K562 (cell line): Measurements from ENCODE around the gene BCR. TPM values are rescaled to one million over a fixed set of nuclear protein-coding genes. Genes with fewer than 3 reads are reported as not detected.
A peak's percentile ranks its signal among the peaks of the same experiment; 100 is the strongest.

Experiments
- ATAC-seq: fragments of 200-7000 bp; cut with Tn5 transposase; 3 replicates; pipeline ENCODE4 v1.9.1; 2020; ENCODE audit warnings: moderate library complexity
- BruUV-seq: library from RNA; stranded (reverse); fragments of 400-500 nt; replicated peaks from 2 replicates; lab custom pipeline; 2021; lab: Mats Ljungman, UMichigan
- CTCF ChIA-PET: fragments of 300-600 bp; formaldehyde crosslinking; extraction: SDS; loops from one replicate; lab custom pipeline; 2021; ENCODE audit warnings: low intra/inter-chr PET ratio; lab: Yijun Ruan, JAX
- POLR2A ChIA-PET: fragments of 300-600, 350-650 bp; sonication (Branson Sonifier 250); formaldehyde crosslinking; extraction: SDS; loops from one replicate; lab custom pipeline; 2021; ENCODE audit warnings: antibody characterized with exemption, inconsistent platforms; lab: Yijun Ruan, JAX
- DNase-seq, 4 experiments: peaks; one replicate each; pipeline versions ENCODE4 v3.0.0 to v3.0.0-alpha.2; 2011 to 2018; ENCODE audit warnings: low spot score in 3 of 4, mixed read lengths in 3 of 4; ENCODE audit errors: extremely low read depth in 1 of 4
- FAIRE-seq: peaks from 2 replicates; lab custom pipeline; 2011; peaks lifted over from hg19 to GRCh38; lab: Jason Lieb, UNC
- H2AFZ ChIP-seq: 2 replicates; pipeline ENCODE4 v1.6.0; 2011; ENCODE audit warnings: low read depth, low read length, control low read depth, inconsistent platforms
- H3K27ac ChIP-seq: fragments of 200-600 bp; 3 replicates; pipeline ENCODE4 v1.8.0; 2011; ENCODE audit warnings: low read depth, mild to moderate bottlenecking, control low read depth, inconsistent platforms, low read length, moderate library complexity, mixed read lengths; ENCODE audit errors: extremely low read depth
- H3K27me3 ChIP-seq, 2 experiments: fragments of 300-600 bp in 1 of 2; 2 replicates in 1 of 2; 3 replicates in 1 of 2; pipeline versions ENCODE4 v1.6.0 to v1.8.0; 2011; ENCODE audit warnings: inconsistent platforms in 2 of 2, low read length in 2 of 2, mild to moderate bottlenecking in 1 of 2, mixed read lengths in 1 of 2, moderate library complexity in 1 of 2; ENCODE audit not compliant: control insufficient read depth in 2 of 2, insufficient read depth in 2 of 2
- H3K36me3 ChIP-seq: fragments of 300-600 bp; 3 replicates; pipeline ENCODE4 v1.8.0; 2011; ENCODE audit warnings: mild to moderate bottlenecking, low read length, inconsistent platforms; ENCODE audit not compliant: control insufficient read depth, insufficient read depth
- H3K4me1 ChIP-seq, 2 experiments: fragments of 200-600 bp in 1 of 2; replicated peaks in 1 of 2; 2 replicates in 1 of 2; 3 replicates in 1 of 2; pipeline versions ENCODE4 v1.5.1 to v1.8.0; 2011; ENCODE audit warnings: inconsistent platforms in 2 of 2, low read length in 2 of 2, mild to moderate bottlenecking in 1 of 2, mixed read lengths in 1 of 2, moderate library complexity in 1 of 2; ENCODE audit not compliant: control insufficient read depth in 2 of 2, insufficient read depth in 2 of 2
- H3K4me2 ChIP-seq: 2 replicates; pipeline ENCODE4 v1.6.1; 2011; ENCODE audit warnings: low read length, control low read depth, inconsistent platforms, mixed read lengths; ENCODE audit not compliant: insufficient read depth
- H3K4me3 ChIP-seq: fragments of 200-600 bp; sonication (generic), shearing (Covaris generic); 2 replicates; pipeline ENCODE4 v1.5.1; 2016; ENCODE audit warnings: control low read depth, inconsistent platforms
- H3K79me2 ChIP-seq: fragments of 200-600 bp; 3 replicates; pipeline ENCODE4 v1.8.0; 2011; ENCODE audit warnings: low read length, inconsistent platforms; ENCODE audit not compliant: control insufficient read depth, insufficient read depth
- H3K9ac ChIP-seq, 2 experiments: 2 replicates each; pipeline versions ENCODE4 v1.6.0 to v1.6.1; 2011; ENCODE audit warnings: low read depth in 2 of 2, low read length in 2 of 2, control low read depth in 1 of 2, inconsistent platforms in 1 of 2, mild to moderate bottlenecking in 1 of 2, mixed read lengths in 1 of 2; ENCODE audit not compliant: insufficient read depth in 1 of 2
- H3K9me1 ChIP-seq: one replicate; pipeline ENCODE4 v1.6.0; 2011; ENCODE audit warnings: inconsistent platforms, mild to moderate bottlenecking, low read length, moderate library complexity; ENCODE audit not compliant: control insufficient read depth, insufficient read depth
- H3K9me3 ChIP-seq: replicated peaks from 2 replicates; pipeline ENCODE4 v1.5.1; 2011; ENCODE audit warnings: low read depth, low read length, inconsistent platforms; ENCODE audit not compliant: control insufficient read depth, insufficient read depth
- H4K20me1 ChIP-seq: replicated peaks from 2 replicates; pipeline ENCODE4 v1.6.1; 2011; ENCODE audit warnings: low read length, inconsistent platforms, mixed read lengths; ENCODE audit not compliant: control insufficient read depth, insufficient read depth
- CBX3 ChIP-seq, 2 experiments: IDR thresholded peaks; 1 replicate in 1 of 2; 2 replicates in 1 of 2; pipeline ENCODE4 v1.6.1; 2012; ENCODE audit warnings: inconsistent platforms in 2 of 2, low read length in 2 of 2, borderline replicate concordance in 1 of 2, control low read depth in 1 of 2
- GTF2E2 ChIP-seq: fragments of 200-800 bp; sonication (Bioruptor generic); IDR thresholded peaks from 2 replicates; pipeline ENCODE4 v1.6.1; 2016; ENCODE audit warnings: missing genetic modification characterization, missing compliant biosample characterization
- SIN3A ChIP-seq, 2 experiments: fragments of 150-350 bp in 1 of 2; IDR thresholded peaks; 2 replicates each; pipeline ENCODE4 v1.6.1; 2011 to 2016; ENCODE audit warnings: borderline replicate concordance in 2 of 2, low read depth in 2 of 2, low read length in 2 of 2, mild to moderate bottlenecking in 2 of 2, moderate library complexity in 2 of 2; ENCODE audit not compliant: control insufficient read depth in 1 of 2
- ZNF263 ChIP-seq: sonication (generic); formaldehyde crosslinking; IDR thresholded peaks from 2 replicates; pipeline ENCODE4 v1.8.0; 2022; ENCODE audit warnings: mild to moderate bottlenecking, missing genetic modification reagents, borderline replicate concordance
- ZNF316 ChIP-seq: fragments of 450-650 bp; IDR thresholded peaks from 2 replicates; pipeline ENCODE4 v1.6.1; 2016
- WGBS: fragments of 100-300 bp; shearing (Covaris generic); methylation state at CpG from one replicate; pipeline ENCODE4 v1.1.6; 2016; ENCODE audit warnings: low coverage, mixed read lengths; ENCODE audit not compliant: insufficient coverage; ENCODE audit errors: missing lambda C conversion rate; 5-methylcytosine and 5-hydroxymethylcytosine counted together
- in situ Hi-C: fragments of 300-500 bp; cut with MboI; formaldehyde crosslinking; loops from 4 replicates; pipeline ENCODE4 v1.15.0; 2018; ENCODE audit warnings: inconsistent platforms, mixed read lengths
- intact Hi-C: fragments of 100-400 bp; cut with micrococcal nuclease; formaldehyde crosslinking; loops from 2 replicates; pipeline ENCODE4 v1.14.2; 2022
- polyA plus RNA-seq, 8 experiments: library from polyadenylated mRNA; depleted of rRNA in 4 of 8; stranded (reverse) in 5 of 8; unstranded in 3 of 8; fragments of >200 nt; fragmentation: Nextera tagmentation in 2 of 8; fragmentation: Illumina TruSeq in 1 of 8; extraction: Ambion mirVana in 2 of 8; extraction: Trizol in 1 of 8; gene quantifications; 2 replicates each; pipeline versions ENCODE4 v1.2.1 to v1.2.3, GENCODE V29; 2011 to 2014; ENCODE audit warnings: inconsistent platforms in 1 of 8, missing spikeins in 1 of 8
- total RNA-seq, 7 experiments: library from RNA; depleted of rRNA in 6 of 7; stranded (reverse); fragments of >200 nt in 6 of 7; fragmentation: Illumina TruSeq in 2 of 7; extraction: Trizol in 2 of 7; gene quantifications; 2 replicates each; pipeline versions ENCODE4 v1.2.1 to v1.2.3, GENCODE V29; 2011 to 2021; ENCODE audit warnings: low replicate concordance in 1 of 7

BCR gene
- total and polyA plus RNA-seq, 9 of the 15 experiments (the other 6 are each of a cell fraction or from before 2014, with no cell fraction given) = 0.41 to 150 (median 45.6) TPM

DNA sequence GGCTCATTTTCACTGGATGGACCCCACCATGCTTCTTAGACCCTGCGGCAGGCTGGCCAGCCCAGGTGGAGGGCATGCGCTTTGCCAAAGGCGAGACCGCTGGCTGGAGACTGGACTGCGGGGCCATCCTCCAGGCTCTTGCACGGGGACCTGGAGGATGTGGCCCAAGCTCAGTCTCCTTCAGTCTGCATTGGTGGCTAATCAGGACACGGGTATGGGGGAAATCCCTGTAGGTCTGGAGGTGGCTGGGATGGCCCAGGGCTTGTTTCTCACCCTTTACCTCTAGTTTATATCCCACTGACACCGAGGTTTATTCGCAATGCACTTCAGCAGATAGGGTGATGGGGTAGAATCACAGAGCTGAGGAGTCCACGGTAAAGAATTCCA is 45.0 kb downstream of the BCR start:
- Histone ChIP-seq H3K9ac (peak overlapping the region in 1 of 2 experiments; percentile 10; a peak in 2 of 4 replicates), H3K9me3 (no peaks in the 10 kb centered on the region), H3K27ac (no peak overlapping the region), H3K9me1 (peaks cover 34% of the 10 kb centered on the region), H3K36me3 (peaks cover 7% of the 10 kb centered on the region; the same call in 2 of the 3 replicates), H3K4me2 (no peak overlapping the region), H3K79me2 (peaks cover 98% of the 10 kb centered on the region), H3K4me3 (no peak overlapping the region), H3K27me3 (no peaks in the 10 kb centered on the region), H3K4me1 (peaks cover 53 to 56% of the 10 kb centered on the region in 2 experiments), H4K20me1 (peaks cover 50% of the 10 kb centered on the region), H2AFZ (no peak overlapping the region)
- DNase-seq (peak in 3 of 4 experiments; percentile 54 to 59 (median 55)), ATAC-seq (no peak), FAIRE-seq (no peak)
- intact Hi-C loops = no loop called here
- CTCF ChIA-PET = interaction anchor here (0.6 kb wide), 1 partner anchor 421 kb away, joined by 3 read pairs; no protein-coding TSS in a partner anchor
- no TSS peak for BruUV-seq
- POLR2A ChIA-PET = interaction anchor here (0.6 to 86.5 kb wide), 7 partner anchors 22 to 455 kb away, joined by 3 to 3476 read pairs (median 5); partner anchors contain the start of genes BCR and RAB36
- WGBS = 86% methylated on average over 10 of the region's 10 CpGs
- in situ Hi-C loops = no loop called here
- TF ChIP-seq GTF2E2 (tag) (no peak), ZNF316 (no peak), SIN3A (IDR thresholded peaks at IDR 0.05; ENCODE audit: borderline replicate concordance in 2 of 2, control insufficient read depth in 1 of 2, low read depth in 2 of 2, low read length in 2 of 2) (no peak), CBX3 (IDR thresholded peaks at IDR 0.05; ENCODE audit: borderline replicate concordance in 1 of 2, low read length in 2 of 2) (no peak), ZNF263 (CRISPR knock-in tag) (no peak)
